Esophagus muscularis mucosa (tissue), 4 donors: ENCODE data around the gene SH3PXD2A. TPM values are rescaled to one million over a fixed set of nuclear protein-coding genes. Genes with fewer than 3 reads are reported as not detected.
"Not testable (repeated sequence)": the region's sequence is repeated elsewhere in the genome, so short reads cannot be mapped to it uniquely, and the experiment has no call there.

Source experiments
- DNase-seq: peaks from one replicate; pipeline ENCODE4 v3.0.0-alpha.2; 2017; ENCODE audit errors: extremely low spot score
- H3K27ac ChIP-seq, 4 donors: fragments of 200-600 bp; sonication (generic); replicated peaks in 1 of 4; 1 replicate in 3 of 4; 2 replicates in 1 of 4; pipeline ENCODE4 v1.5.1; 2016 to 2019; ENCODE audit warnings: mild to moderate bottlenecking in 1 of 4
- H3K27me3 ChIP-seq, 4 donors: fragments of 200-600 bp; sonication (generic); one replicate each; pipeline versions ENCODE4 v1.5.1 to v1.6.0; 2016 to 2019
- H3K36me3 ChIP-seq, 4 donors: fragments of 200-600 bp; sonication (generic); one replicate each; pipeline ENCODE4 v1.5.1; 2016 to 2019
- H3K4me1 ChIP-seq, 4 donors: fragments of 200-600 bp; sonication (generic); one replicate each; pipeline ENCODE4 v1.5.1; 2016 to 2019
- H3K4me3 ChIP-seq, 4 donors: fragments of 200-600 bp; sonication (generic); 1 replicate in 2 of 4; 2 replicates in 2 of 4; pipeline ENCODE4 v1.5.1; 2016 to 2019; ENCODE audit warnings: mild to moderate bottlenecking in 4 of 4, moderate library complexity in 1 of 4
- H3K9me3 ChIP-seq, 4 donors: fragments of 200-600 bp; sonication (generic); 1 replicate in 3 of 4; 2 replicates in 1 of 4; pipeline ENCODE4 v1.5.1; 2016 to 2019
- CTCF ChIP-seq, 3 experiments: fragments of 200-600 bp in 2 of 3; fragments of 450-650 bp in 1 of 3; sonication (generic) in 2 of 3; IDR thresholded peaks; one replicate each; pipeline ENCODE4 v1.5.1; 2017 to 2019; ENCODE audit warnings: antibody characterized with exemption in 3 of 3, mild to moderate bottlenecking in 2 of 3, moderate library complexity in 1 of 3
- EP300 ChIP-seq: sonication (generic); formaldehyde crosslinking; IDR thresholded peaks from one replicate; pipeline ENCODE4 v1.6.1; 2017; ENCODE audit warnings: antibody characterized with exemption
- POLR2A ChIP-seq: fragments of 450-650 bp; IDR thresholded peaks from one replicate; pipeline ENCODE4 v1.6.1; 2017; ENCODE audit warnings: antibody characterized with exemption, moderate library complexity, mild to moderate bottlenecking, low read depth
- POLR2AphosphoS5 ChIP-seq, 2 donors: sonication (generic); formaldehyde crosslinking; IDR thresholded peaks; one replicate each; pipeline ENCODE4 v1.6.1; 2017; ENCODE audit warnings: antibody characterized with exemption in 2 of 2
- WGBS: methylation state at CpG from one replicate; pipeline ENCODE4 v1.1.5; 2018; 5-methylcytosine and 5-hydroxymethylcytosine counted together
- intact Hi-C: fragments of 100-400 bp; cut with DNase I; formaldehyde crosslinking; loops from one replicate; pipeline ENCODE4 v1.15.1; 2023
- total RNA-seq, 4 donors: library from RNA; depleted of rRNA; stranded (reverse); fragments of >200 nt; gene quantifications; one replicate each; pipeline versions ENCODE4 v1.1.0 to v1.2.1, GENCODE V29; 2016

The SH3PXD2A gene
- total RNA-seq, 4 donors from 2014 or later: 30.5 to 69.3 (median 40.0) TPM

- intact Hi-C loops: no loop called here
- TF ChIP-seq POLR2A: no peak
- TF ChIP-seq CTCF (IDR thresholded peaks at IDR 0.05): no peak
- TF ChIP-seq POLR2AphosphoS5 (IDR thresholded peaks at IDR 0.05): no peak
- no peak for TF ChIP-seq EP300
- Histone ChIP-seq H3K4me3 (peak overlapping the region in 2 of 4 donors; percentile 20 to 23), H3K9me3 (no peaks in the 10 kb centered on the region), H3K27ac (peak overlapping the region; percentile 59 to 85 (median 66)), H3K27me3 (no peaks in the 10 kb centered on the region), H3K4me1 (peaks cover 74 to 87% (median 81%) of the 10 kb centered on the region in 4 donors), H3K36me3 (no peaks in the 10 kb centered on the region)
- DNase-seq: no peak
- 88% methylated on average over 9 of the region's 10 CpGs for WGBS
Measured at GRCh38 chr10:103849212-103849877, 6.0 kb downstream of the SH3PXD2A start.

GRCh38 chr10:103847909-103848468, 7.4 kb downstream of the SH3PXD2A start:
- TF ChIP-seq CTCF (IDR thresholded peaks at IDR 0.05) (peak in 1 of 3 experiments; percentile 13), POLR2AphosphoS5 (IDR thresholded peaks at IDR 0.05) (no peak), EP300 (no peak)
- Histone ChIP-seq H3K4me3 (no peak overlapping the region), H3K4me1 (peaks cover 73 to 87% (median 79%) of the 10 kb centered on the region in 4 donors), H3K9me3 (no peaks in the 10 kb centered on the region), H3K27me3 (no peaks in the 10 kb centered on the region), H3K27ac (no peak overlapping the region), H3K36me3 (no peaks in the 10 kb centered on the region)
- DNase-seq: no peak
- WGBS: 78% methylated on average over 6 of the region's 8 CpGs
- intact Hi-C loops: no loop called here

DNA sequence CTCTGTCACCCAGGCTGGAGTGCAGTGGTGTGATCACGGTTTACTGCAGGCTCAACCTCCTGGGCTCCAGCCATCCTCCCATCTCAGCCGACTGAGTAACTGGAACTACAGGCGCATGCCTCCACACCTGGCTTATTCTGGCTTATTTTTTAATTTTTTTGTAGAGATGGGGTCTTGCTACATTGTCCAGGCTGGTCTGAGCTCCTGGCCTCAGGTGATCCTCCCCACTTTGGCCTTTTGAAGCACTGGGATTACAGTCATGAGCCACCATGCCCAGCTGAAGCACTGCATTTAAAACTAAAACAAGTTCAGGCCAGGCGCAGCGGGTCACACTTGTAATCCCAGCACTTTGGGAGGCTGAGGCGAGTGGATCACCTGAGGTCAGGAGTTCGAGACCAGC, 8.0 kb downstream of the SH3PXD2A start:
- intact Hi-C loops: no loop called here
- 84% methylated on average over 7 of the region's 7 CpGs for WGBS
- H3K27me3 ChIP-seq: no peaks in the 10 kb centered on the region
- no peak for TF ChIP-seq CTCF (IDR thresholded peaks at IDR 0.05)
- H3K36me3 ChIP-seq: no peaks in the 10 kb centered on the region
- DNase-seq: no peak
- H3K9me3 ChIP-seq: no peaks in the 10 kb centered on the region
- H3K4me3 ChIP-seq: no peak overlapping the region
- H3K27ac ChIP-seq: no peak overlapping the region
- H3K4me1 ChIP-seq: peaks cover 67 to 83% (median 75%) of the 10 kb centered on the region in 4 donors

DNA sequence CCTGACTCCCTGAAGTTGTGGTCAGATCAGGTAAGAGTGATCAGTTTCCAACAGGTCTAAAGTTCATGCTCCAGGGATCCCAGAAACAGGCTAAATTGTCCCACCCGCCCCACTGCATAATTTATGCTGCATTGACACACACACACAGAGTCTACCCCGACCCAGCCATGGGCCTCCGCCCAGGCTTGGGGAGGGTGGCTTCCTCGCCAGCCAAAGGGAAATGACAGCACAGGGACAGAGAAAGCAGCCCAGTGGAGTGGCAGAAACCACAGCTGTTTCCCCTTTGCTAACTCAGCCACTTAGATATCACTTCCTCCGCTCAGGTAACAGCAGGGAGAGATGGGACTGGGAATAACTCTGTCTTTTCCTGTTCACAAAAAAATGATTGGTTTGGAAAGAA, 9.4 kb downstream of the SH3PXD2A start:
- no peak for DNase-seq
- no peak overlapping the region for H3K27ac ChIP-seq
- no peaks in the 10 kb centered on the region for H3K9me3 ChIP-seq
- no peaks in the 10 kb centered on the region for H3K27me3 ChIP-seq
- no peak for TF ChIP-seq EP300
- TF ChIP-seq POLR2AphosphoS5 (IDR thresholded peaks at IDR 0.05): peak in 1 of 2 donors; percentile 33
- peaks cover 54 to 74% (median 67%) of the 10 kb centered on the region in 4 donors for H3K4me1 ChIP-seq
- H3K36me3 ChIP-seq: no peaks in the 10 kb centered on the region
- WGBS: 79% methylated on average over 5 of the region's 5 CpGs
- intact Hi-C loops: no loop called here
- H3K4me3 ChIP-seq: no peak overlapping the region

GRCh38 chr10:103845346-103845745, 10.0 kb downstream of the SH3PXD2A start:
- 84% methylated on average over 3 of the region's 3 CpGs for WGBS
- not testable (repeated sequence) for H3K36me3 ChIP-seq, H3K27ac ChIP-seq

More at GRCh38 chr10:103845346-103845745, 10.0 kb downstream of the SH3PXD2A start:
- H3K27me3 ChIP-seq, H3K4me3 ChIP-seq, intact Hi-C loops, DNase-seq, H3K9me3 ChIP-seq: not testable (repeated sequence)
- peaks cover 54 to 74% (median 66%) of the 10 kb centered on the region in 4 donors for H3K4me1 ChIP-seq
